Smooth muscle cell of the coronary artery (primary cell): ENCODE results near the gene DNA2. TPM values are rescaled to one million over a fixed set of nuclear protein-coding genes. Genes with fewer than 3 reads are reported as not detected.

ENCODE experiments used
- total RNA-seq: library from RNA; depleted of rRNA; stranded (reverse); fragments of >200 nt; gene quantifications from 2 replicates; pipeline ENCODE4 v1.2.3, GENCODE V29; 2014; ENCODE audit warnings: low replicate concordance

DNA2 gene, protein sequence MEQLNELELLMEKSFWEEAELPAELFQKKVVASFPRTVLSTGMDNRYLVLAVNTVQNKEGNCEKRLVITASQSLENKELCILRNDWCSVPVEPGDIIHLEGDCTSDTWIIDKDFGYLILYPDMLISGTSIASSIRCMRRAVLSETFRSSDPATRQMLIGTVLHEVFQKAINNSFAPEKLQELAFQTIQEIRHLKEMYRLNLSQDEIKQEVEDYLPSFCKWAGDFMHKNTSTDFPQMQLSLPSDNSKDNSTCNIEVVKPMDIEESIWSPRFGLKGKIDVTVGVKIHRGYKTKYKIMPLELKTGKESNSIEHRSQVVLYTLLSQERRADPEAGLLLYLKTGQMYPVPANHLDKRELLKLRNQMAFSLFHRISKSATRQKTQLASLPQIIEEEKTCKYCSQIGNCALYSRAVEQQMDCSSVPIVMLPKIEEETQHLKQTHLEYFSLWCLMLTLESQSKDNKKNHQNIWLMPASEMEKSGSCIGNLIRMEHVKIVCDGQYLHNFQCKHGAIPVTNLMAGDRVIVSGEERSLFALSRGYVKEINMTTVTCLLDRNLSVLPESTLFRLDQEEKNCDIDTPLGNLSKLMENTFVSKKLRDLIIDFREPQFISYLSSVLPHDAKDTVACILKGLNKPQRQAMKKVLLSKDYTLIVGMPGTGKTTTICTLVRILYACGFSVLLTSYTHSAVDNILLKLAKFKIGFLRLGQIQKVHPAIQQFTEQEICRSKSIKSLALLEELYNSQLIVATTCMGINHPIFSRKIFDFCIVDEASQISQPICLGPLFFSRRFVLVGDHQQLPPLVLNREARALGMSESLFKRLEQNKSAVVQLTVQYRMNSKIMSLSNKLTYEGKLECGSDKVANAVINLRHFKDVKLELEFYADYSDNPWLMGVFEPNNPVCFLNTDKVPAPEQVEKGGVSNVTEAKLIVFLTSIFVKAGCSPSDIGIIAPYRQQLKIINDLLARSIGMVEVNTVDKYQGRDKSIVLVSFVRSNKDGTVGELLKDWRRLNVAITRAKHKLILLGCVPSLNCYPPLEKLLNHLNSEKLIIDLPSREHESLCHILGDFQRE
- total RNA-seq, result 4.0 and 4.4 TPM in 2 replicates

DNA sequence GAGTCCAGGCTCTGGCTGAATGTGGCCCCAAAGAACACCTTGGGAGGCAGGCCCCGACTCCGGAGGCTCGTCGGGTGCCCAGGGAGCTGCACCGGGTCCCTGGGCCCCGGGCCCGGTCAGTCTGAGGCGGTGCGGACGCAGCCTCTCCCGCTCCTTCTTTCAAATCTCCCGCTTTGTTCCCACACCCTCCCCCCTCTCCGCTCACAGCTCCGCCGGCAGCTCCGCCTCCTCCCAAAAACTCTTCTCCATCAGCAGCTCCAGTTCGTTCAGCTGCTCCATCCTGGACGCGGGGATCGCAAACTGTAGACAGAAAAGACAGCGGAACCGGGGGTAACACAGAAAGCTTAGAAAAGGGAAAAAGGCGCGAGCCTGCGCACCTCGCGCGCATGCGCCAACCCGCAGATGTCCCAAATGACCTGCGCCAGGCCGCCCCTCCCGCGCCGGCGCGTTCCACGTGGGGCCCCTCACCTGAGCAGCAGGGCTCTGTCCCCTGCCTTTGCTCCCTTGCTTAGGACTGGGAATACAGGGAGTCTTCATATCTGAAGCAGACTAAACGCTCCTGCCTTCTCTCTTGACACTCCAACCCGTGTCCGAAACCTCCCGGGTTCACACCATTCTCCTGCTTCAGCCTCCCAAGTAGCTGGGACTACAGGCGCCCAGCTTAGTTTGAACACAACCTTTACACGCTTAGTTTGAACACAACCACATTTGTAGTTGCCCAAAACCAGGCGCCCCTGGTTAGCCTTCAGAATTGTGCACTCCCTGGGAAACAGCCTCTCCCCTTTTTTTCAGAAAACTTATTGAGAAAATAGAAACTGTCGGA lies at the start of gene DNA2:
TSS of gene DNA2 (minus strand) at position 388 of the 823 bp plus-strand sequence. CDS start at position 279, 109 bp downstream.

DNA sequence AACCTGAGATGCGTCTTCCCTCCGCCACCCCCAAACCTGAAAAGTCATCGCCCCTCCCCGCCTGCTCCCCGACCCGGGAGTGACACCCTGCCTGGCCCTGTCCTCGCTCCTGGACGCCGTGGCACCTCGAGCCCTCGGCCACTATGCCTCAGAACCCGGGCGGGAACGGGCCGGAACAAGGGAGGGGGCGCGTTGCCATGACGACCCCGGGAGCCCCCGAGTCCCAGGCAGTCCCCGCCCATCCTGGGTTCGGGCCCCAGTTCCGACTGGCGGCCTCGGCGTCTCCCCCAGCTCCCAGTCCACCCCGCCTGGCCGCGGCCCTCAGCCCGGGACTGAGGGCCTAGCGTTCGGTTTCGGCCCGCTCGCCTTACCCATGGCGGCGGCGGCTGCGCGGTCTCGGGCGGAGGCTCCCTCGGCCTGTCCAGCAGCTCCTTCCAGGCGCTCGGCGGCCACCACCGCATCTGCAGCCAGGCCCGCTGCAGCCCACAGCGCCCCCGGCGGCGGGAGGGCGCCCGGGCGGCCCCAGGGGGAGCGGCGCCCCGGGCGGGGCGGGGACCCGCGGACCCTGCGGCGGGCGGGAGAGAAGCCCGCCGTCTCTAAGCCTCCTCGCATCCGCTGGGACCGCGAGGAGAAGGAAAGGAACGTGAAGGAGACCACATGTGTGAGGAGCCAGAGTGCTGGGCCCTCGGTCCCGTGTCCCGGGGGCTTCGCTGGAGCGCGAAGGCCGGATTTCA lies 64.8 kb downstream of the DNA2 start, which contains the start of gene RUFY2:
TSS of gene RUFY2 (minus strand) at position 463 of the 734 bp plus-strand sequence. CDS start at position 375, 88 bp downstream.

Other genes starting within 250 kb of the DNA2 start
- not detected in 2 replicates for gene ATOH7, start 239.9 kb downstream of the DNA2 start, total RNA-seq
- gene HNRNPH3, start 139.9 kb downstream of the DNA2 start, total RNA-seq, result 27.1 and 30.0 TPM in 2 replicates
- gene PBLD, start 139.0 kb downstream of the DNA2 start, total RNA-seq, result 2.8 and 6.5 TPM in 2 replicates
- 11.7 and 12.9 TPM in 2 replicates for gene RUFY2, start 64.7 kb downstream of the DNA2 start, total RNA-seq
- gene SLC25A16, start 55.5 kb upstream of the DNA2 start, total RNA-seq, result 11.9 and 76.2 TPM in 2 replicates
- gene TET1, start 88.4 kb upstream of the DNA2 start, total RNA-seq, result 0.82 and 1.4 TPM in 2 replicates
- 12.5 and 18.2 TPM in 2 replicates for gene CCAR1, start 249.3 kb upstream of the DNA2 start, total RNA-seq